ENCODE data around the gene CEP78.
"Not testable (repeated sequence)": the region's sequence is repeated elsewhere in the genome, so short reads cannot be mapped to it uniquely, and the experiment has no call there.

Gene CEP78, protein sequence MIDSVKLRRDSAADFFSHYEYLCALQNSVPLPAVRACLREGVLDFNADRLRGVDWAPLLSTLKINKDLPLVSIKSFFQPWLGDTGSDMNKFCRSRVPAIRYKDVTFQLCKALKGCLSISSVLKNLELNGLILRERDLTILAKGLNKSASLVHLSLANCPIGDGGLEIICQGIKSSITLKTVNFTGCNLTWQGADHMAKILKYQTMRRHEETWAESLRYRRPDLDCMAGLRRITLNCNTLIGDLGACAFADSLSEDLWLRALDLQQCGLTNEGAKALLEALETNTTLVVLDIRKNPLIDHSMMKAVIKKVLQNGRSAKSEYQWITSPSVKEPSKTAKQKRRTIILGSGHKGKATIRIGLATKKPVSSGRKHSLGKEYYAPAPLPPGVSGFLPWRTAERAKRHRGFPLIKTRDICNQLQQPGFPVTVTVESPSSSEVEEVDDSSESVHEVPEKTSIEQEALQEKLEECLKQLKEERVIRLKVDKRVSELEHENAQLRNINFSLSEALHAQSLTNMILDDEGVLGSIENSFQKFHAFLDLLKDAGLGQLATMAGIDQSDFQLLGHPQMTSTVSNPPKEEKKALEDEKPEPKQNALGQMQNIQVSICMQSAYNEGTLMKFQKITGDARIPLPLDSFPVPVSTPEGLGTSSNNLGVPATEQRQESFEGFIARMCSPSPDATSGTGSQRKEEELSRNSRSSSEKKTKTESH

GRCh38 chr9:78235762-78236550 lies at the start of gene CEP78:
TSS of gene CEP78 (plus strand) at chr9:78236075. CDS start at chr9:78236351, 276 bp downstream.
- DNase-seq (ENCODE audit: extremely low read depth in 1 of 2, low read depth in 1 of 2): peak; percentile 56 to 78

DNA sequence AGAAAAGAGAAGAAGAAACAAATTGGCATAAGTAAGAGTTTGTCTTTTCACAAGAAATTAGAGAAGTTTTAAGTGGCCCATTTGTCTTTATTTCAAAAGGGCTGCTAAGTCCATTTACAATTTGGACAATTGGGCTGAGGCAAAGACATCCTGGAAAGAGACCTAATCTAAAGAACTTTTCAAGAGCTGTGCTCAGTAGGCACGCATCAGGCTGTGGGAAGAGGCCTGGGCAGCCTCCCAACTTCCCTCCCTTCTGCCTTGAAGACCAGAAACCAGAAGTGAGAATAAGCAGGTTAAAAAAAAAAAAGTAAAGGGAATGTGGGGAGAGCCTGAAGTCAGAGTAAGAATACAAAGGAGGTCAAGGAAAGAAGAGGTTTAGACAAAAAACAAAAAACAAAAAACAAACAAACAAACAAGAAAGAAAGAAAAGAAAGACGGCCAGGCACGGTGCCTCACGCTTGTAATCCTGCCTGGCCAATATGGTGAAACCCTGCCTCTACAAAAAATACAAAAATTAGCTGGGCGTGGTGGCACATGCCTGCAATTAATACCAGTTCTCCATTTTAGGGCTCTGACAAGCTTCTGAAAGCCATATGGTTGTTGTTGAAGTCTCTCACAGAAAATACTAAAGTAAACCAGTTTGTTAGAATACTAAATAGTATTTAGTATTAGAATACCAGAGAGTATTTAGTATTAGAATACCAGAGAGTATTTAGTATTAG lies 48.0 kb upstream of the CEP78 start:
- DNase-seq (ENCODE audit: extremely low read depth in 1 of 2, low read depth in 1 of 2): no peak

DNA sequence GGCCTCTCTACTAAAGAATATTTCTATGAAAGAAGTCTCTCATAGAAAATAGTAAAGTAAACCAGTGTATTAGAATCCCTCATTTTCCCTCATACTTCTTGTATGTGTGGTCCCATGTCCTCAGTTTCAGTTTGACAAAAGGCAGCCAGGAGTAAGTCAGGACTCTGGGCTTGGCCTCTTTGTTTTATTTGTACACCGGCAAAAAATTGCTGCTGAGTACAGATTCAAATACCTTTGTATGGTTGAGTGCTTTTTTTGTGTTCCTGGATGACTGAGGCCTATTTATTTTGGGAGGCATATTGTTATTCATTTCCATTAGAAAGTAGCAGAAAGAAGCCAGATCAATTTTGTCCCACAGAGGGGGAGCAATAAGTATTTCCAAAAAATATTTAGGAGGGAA lies 47.3 kb upstream of the CEP78 start:
- no peak for DNase-seq (ENCODE audit: extremely low read depth in 1 of 2, low read depth in 1 of 2)

DNA sequence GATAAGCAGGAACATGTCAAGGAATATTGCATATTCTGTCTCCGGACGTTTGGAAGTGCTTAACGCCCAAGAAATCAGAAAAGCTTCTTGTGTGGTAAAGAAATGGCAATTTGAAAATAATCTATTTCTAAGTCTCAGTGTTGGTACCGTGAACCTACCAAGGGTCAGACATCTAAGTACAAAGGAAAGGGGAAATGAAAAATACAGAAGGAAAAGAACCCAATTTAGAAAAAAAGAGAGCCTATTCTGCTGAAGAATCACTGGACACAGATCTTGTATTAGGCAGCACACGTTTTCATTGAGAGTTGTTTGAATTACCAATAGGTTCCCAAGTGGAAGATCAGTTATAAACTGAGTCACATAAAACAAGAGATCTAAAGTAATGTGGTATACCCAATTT lies 46.9 kb upstream of the CEP78 start:
- no peak for DNase-seq (ENCODE audit: extremely low read depth in 1 of 2, low read depth in 1 of 2)

- no peak for DNase-seq (ENCODE audit: extremely low read depth in 1 of 2, low read depth in 1 of 2)
Measured at GRCh38 chr9:78189461-78189860, 46.4 kb upstream of the CEP78 start.

DNA sequence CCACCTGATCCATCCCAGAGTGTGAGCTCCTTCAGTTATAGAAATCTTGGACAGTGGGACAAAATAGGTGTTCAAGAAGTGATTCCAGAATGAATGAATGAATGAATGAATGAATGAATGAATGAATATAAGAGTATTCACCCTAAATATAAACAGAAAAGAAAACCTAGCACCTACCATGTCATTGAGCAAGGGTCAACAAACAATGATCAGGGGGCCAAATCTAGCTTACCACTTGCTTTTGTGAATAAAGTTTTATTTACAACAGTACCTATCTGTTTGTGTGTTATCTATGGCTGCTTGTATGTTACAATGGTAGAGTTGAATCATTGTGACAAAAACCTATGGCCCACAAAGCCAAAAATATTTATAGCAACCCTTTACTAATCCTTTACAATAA lies 43.9 kb upstream of the CEP78 start:
- no peak for DNase-seq (ENCODE audit: extremely low read depth in 1 of 2, low read depth in 1 of 2)

DNA sequence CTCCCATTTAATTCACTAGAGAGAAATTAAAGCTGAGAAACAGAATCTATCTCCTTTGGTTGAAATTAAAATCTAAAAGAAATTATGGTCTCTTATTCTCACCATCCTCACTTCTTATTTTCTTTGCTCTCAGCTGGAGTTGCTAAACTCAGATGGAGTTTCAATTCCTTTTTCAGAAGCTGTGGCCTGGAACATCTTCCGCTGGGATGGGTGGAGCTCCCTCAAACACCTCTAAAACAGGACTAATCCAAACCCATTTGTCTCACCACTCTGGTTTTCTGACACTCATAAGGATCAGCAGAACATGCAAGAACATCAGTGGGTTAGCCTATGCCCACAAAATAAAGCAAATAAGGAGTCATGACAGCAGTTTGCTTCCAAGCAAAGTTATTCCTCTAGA lies 39.6 kb upstream of the CEP78 start:
- DNase-seq (ENCODE audit: extremely low read depth in 1 of 2, low read depth in 1 of 2): no peak

DNA sequence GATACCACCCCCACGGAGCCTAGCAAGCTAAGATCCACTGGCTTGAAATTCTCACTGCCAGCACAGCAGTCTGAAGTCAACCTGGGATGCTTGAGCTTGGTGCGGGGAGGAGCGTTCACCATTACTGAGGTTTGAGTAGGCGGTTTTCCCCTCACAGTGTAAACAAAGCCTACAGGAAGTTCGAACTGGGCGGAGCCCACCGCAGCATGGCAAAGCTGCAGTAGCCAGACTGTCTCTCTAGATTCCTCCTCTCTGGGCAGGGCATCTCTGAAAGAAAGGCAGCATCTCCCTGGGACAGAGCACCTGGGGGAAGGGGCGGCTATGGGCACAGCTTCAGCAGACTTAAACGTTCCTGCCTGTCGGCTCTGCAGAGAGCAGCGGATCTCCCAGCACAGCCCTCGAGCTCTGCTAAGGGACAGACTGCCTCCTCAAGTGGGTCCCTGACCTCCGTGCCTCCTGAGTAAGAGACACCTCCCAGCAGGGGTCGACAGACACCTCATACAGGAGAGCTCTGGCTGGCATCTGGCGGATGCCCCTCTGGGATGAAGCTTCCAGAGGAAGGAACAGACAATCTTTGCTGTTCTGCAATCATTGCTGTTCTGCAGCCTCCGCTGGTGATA lies 34.6 kb upstream of the CEP78 start:
- peak; percentile 7 to 45 for DNase-seq (ENCODE audit: extremely low read depth in 1 of 2, low read depth in 1 of 2)

DNA sequence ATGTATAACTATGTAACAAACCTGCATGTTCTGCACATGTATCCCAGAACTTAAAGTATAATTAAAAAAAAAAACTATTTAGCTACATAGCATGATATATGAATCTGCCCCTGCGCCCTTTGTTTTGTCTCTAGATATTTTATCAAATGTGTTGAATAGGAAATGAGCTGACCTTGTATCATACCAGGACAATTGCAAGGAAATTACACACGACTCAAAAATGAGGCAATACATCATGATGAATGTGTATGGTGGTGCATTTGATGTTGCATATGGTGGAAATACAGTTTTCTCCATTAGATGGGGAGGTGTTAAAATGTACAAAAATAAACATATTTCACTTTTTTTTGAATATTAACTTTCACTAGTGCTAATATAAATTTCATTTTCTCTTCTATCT lies 28.6 kb upstream of the CEP78 start:
- DNase-seq (ENCODE audit: extremely low read depth in 1 of 2, low read depth in 1 of 2): no peak

DNA sequence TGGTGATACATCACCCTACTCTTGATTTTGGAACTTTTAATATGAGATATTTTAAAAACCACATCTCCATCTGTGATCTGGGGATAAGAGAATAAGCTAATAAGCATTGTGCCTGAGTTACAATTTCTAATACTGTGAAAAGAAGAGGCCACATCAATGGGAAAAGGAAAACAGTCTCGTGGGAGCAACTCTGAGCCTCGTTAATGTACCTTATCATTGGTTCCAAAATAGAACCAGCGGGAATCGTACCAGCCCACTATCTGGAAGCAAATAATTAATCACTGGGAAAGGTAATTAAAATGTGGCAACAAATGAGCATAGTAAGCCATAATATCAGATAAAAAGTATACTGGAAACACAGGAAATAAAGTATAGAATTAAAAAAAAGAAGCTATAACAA lies 28.0 kb upstream of the CEP78 start:
- no peak for DNase-seq (ENCODE audit: extremely low read depth in 1 of 2, low read depth in 1 of 2)

DNA sequence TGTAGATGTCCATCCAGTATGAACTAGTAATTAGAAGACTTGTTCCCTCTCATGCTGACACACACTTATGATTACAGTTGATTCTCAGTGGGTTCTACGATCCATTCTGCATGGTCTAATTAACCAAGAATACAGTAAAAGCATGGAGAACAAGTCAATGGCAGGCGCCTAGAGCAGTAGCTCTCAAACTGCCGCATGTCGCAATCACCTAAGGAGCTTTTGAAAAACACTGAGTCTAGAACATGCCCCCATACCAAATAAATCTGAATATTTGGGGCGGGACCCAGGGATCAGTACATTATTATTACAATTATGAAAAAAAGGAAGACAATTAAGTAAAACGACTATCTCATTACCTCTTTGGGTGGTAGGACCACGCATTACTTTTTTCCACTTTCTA lies 26.7 kb upstream of the CEP78 start:
- DNase-seq (ENCODE audit: extremely low read depth in 1 of 2, low read depth in 1 of 2): no peak

DNA sequence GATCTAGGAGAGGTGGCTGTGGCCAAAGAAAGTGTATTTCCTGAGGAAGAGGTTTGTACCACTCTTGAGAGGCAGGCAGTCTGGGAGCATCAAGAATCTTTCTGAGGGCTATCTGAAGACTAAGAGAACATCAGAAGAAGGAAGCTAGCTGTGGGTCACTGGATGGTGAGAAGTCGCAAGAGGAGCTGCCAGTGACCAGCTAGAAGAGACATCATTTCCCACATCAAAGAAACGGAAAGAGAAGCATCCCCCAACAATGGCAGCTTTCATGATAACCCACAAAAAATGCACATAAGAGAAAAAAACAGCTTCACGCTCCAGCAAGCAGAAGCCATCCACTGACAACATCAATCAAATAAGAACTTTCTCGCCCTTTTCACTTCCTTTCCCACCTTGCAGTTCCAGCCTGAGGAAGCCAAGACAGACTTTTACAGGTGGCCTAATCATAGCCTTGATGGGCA lies 25.0 kb upstream of the CEP78 start:
- no peak for DNase-seq (ENCODE audit: extremely low read depth in 1 of 2, low read depth in 1 of 2)

DNA sequence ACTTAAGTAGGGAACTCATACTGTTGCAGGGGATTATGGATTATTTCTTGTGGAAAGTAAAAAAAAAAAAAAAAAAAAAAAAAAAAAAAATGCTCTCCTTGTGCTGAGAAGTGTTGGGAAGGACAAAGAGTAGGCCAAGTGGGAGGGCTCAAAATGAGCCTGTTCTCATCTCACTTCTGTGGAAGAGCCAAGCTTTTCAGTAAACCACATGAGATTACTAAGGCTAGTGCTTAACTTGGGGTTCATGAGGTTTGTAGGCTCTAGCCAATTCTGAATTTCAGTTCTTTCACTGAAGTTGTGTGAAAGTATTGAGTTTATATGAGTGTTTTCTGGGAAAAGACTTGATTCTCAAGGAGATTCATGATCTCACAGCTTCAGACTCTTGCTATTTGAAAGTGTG lies 23.0 kb upstream of the CEP78 start:
- DNase-seq (ENCODE audit: extremely low read depth in 1 of 2, low read depth in 1 of 2): no peak

DNA sequence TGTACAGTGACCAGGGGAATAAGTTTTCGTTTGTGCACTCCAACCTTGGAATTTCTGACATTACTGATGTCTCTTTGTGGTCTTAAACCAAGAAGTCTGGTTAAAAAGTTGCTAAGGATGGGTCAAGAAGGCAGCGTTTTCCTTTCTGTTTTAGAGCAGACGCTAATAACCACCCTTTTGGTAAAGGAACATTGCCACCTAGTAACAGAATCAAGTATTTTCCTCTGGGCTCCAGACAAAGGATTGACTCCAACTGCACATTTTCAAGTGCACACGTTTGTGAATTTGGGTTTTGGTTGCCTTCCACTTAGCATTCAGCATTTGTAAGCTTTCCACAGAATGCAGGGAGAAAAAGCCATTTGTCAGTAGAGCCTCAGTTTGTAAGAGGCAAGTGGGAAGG lies 22.2 kb upstream of the CEP78 start:
- no peak for DNase-seq (ENCODE audit: extremely low read depth in 1 of 2, low read depth in 1 of 2)

DNA sequence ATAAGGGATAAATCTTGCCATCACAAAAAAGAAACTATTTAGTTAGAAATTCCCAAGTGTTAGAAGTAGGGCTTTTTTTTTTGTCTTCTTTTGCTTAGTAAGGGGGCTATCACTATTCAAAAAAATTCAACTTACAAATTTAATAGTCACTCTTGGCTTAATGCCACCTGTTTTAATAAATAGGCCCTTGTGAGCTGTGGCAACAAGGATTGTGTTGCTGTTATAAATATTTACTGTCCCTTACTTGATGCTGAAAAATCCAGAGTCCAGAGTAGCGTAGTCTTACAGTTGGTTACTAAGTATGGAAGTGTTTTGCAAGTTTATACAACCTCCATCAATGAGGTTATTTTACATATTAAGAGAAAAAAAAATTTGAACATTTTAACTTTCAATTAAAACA lies 21.4 kb upstream of the CEP78 start:
- DNase-seq (ENCODE audit: extremely low read depth in 1 of 2, low read depth in 1 of 2): no peak

DNA sequence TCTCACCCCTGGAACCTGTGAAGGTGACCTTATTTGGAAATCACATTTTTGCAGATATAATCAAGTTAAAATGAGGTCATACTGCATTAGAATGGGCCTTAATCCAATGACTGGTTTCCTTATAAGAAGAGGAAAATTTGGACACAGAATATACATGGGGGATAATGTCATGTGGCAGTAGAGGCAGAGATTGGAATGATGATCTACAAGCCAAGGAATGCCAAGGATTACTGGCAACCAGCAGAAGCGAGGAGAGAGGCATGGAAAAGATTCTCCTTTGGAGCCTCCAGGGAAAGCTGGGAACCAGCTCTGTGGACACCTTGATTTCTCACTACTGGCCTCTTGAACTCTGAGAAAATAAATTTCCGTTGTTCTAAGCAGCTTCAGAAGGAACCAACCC lies 20.2 kb upstream of the CEP78 start:
- no peak for DNase-seq (ENCODE audit: extremely low read depth in 1 of 2, low read depth in 1 of 2)

- no peak for DNase-seq (ENCODE audit: extremely low read depth in 1 of 2, low read depth in 1 of 2)
Measured at GRCh38 chr9:78218890-78219289, 17.0 kb upstream of the CEP78 start.

DNA sequence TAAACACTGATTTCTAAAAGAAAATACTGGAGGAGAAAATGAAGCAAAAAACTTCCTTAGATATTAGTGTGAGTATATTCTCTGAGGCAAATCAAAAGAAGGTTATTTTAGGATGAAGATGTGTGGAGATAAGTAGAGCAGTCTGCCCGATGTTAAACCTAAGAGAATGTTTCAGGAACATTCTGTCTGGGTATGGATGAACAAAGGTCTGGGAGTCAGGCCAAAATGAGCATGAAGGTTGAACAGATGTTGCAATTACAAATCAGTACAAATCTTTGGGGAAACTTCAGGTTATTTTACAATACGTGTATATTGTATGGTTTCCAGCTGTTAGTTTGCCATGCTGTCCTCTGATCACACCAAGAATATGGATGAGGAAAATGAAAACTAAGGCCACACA lies 14.4 kb upstream of the CEP78 start:
- DNase-seq (ENCODE audit: extremely low read depth in 1 of 2, low read depth in 1 of 2): no peak

GRCh38 chr9:78221841-78222240 lies 14.0 kb upstream of the CEP78 start:
- DNase-seq (ENCODE audit: extremely low read depth in 1 of 2, low read depth in 1 of 2): not testable (repeated sequence)

GRCh38 chr9:78230761-78231160 lies 5.1 kb upstream of the CEP78 start:
- DNase-seq (ENCODE audit: extremely low read depth in 1 of 2, low read depth in 1 of 2): no peak

All from activated CD8-positive, alpha-beta memory T cell treated with anti-CD3 and anti-CD28 coated beads for 1 hour (primary cell).